ENCODE data around the gene MTMR2.

- no peak for TF ChIP-seq POLR2A (IDR thresholded peaks at IDR 0.05)
- TF ChIP-seq CTCF (IDR thresholded peaks at IDR 0.05), result no peak
- no peak for TF ChIP-seq POLR2AphosphoS5 (IDR thresholded peaks at IDR 0.05)
- TF ChIP-seq EP300 (IDR thresholded peaks at IDR 0.05; ENCODE audit: low read depth), result no peak
Observed at GRCh38 chr11:95883381-95883780, 40.5 kb downstream of the MTMR2 start.

Measured in transverse colon (tissue), 4 donors.